Measurements from ENCODE around the gene RXFP4. TPM values are rescaled to one million over a fixed set of nuclear protein-coding genes. Genes with fewer than 3 reads are reported as not detected.

The RXFP4 gene
- total RNA-seq, 4 donors from 2014 or later, result not detected

- intact Hi-C loops (cut with DNase I), result no loop called here
- DNase-seq (ENCODE audit: extremely low spot score), result no peak
- Histone ChIP-seq H3K36me3 (peaks cover 49 to 64% (median 63%) of the 10 kb centered on the region in 4 donors), H3K9me3 (no peaks in the 10 kb centered on the region), H3K27ac (replicated peaks in 1 of 4) (peak overlapping the region in 1 of 4 donors; percentile 46), H3K4me3 (no peak overlapping the region), H3K4me1 (peaks cover 20 to 42% (median 38%) of the 10 kb centered on the region in 4 donors), H3K27me3 (no peaks in the 10 kb centered on the region)
- WGBS, result 74% methylated on average over 8 of the region's 8 CpGs
- no peak for TF ChIP-seq POLR2A (IDR thresholded peaks at IDR 0.05; ENCODE audit: low read depth)
- TF ChIP-seq EP300 (IDR thresholded peaks at IDR 0.05), result no peak
- TF ChIP-seq CTCF (IDR thresholded peaks at IDR 0.05), result no peak
- TF ChIP-seq POLR2AphosphoS5 (IDR thresholded peaks at IDR 0.05), result no peak
Observed at GRCh38 chr1:155946633-155947219, 5.3 kb downstream of the RXFP4 start.

GRCh38 chr1:155947292-155947691 lies 5.9 kb downstream of the RXFP4 start:
- 66% methylated on average over 4 of the region's 4 CpGs for WGBS
- intact Hi-C loops (cut with DNase I), result no loop called here
- H3K9me3 ChIP-seq, result no peaks in the 10 kb centered on the region
- H3K4me1 ChIP-seq, result peaks cover 15 to 37% (median 33%) of the 10 kb centered on the region in 4 donors
- H3K27me3 ChIP-seq, result no peaks in the 10 kb centered on the region
- no peak overlapping the region for H3K4me3 ChIP-seq
- no peak for DNase-seq (ENCODE audit: extremely low spot score)
- peaks cover 55 to 70% (median 68%) of the 10 kb centered on the region in 4 donors for H3K36me3 ChIP-seq
- H3K27ac ChIP-seq (replicated peaks in 1 of 4), result no peak overlapping the region
- no peak for TF ChIP-seq POLR2A (IDR thresholded peaks at IDR 0.05; ENCODE audit: low read depth)
- TF ChIP-seq EP300 (IDR thresholded peaks at IDR 0.05), result no peak
- TF ChIP-seq POLR2AphosphoS5 (IDR thresholded peaks at IDR 0.05), result no peak
- TF ChIP-seq CTCF (IDR thresholded peaks at IDR 0.05), result no peak

- H3K9me3 ChIP-seq, result no peaks in the 10 kb centered on the region
- no peak for DNase-seq (ENCODE audit: extremely low spot score)
- no peak overlapping the region for H3K27ac ChIP-seq (replicated peaks in 1 of 4)
- intact Hi-C loops (cut with DNase I), result no loop called here
- H3K36me3 ChIP-seq, result peaks cover 59 to 74% (median 73%) of the 10 kb centered on the region in 4 donors
- no peak overlapping the region for H3K4me3 ChIP-seq
- no peaks in the 10 kb centered on the region for H3K27me3 ChIP-seq
- 89% methylated on average over 8 of the region's 8 CpGs for WGBS
- H3K4me1 ChIP-seq, result peaks cover 10 to 32% (median 28%) of the 10 kb centered on the region in 4 donors
- no peak for TF ChIP-seq POLR2A (IDR thresholded peaks at IDR 0.05; ENCODE audit: low read depth)
- no peak for TF ChIP-seq POLR2AphosphoS5 (IDR thresholded peaks at IDR 0.05)
- TF ChIP-seq EP300 (IDR thresholded peaks at IDR 0.05), result no peak
- no peak for TF ChIP-seq CTCF (IDR thresholded peaks at IDR 0.05)
Observed at GRCh38 chr1:155947741-155948140, 6.3 kb downstream of the RXFP4 start.

GRCh38 chr1:155950829-155951228 lies 9.4 kb downstream of the RXFP4 start:
- H3K27ac ChIP-seq (replicated peaks in 1 of 4), result no peak overlapping the region
- intact Hi-C loops (cut with DNase I), result no loop called here
- TF ChIP-seq EP300 (IDR thresholded peaks at IDR 0.05), result no peak
- TF ChIP-seq POLR2AphosphoS5 (IDR thresholded peaks at IDR 0.05), result no peak
- no peak for TF ChIP-seq POLR2A (IDR thresholded peaks at IDR 0.05; ENCODE audit: low read depth)
- no peak for TF ChIP-seq CTCF (IDR thresholded peaks at IDR 0.05)
- DNase-seq (ENCODE audit: extremely low spot score), result no peak
- H3K4me3 ChIP-seq, result no peak overlapping the region
- no peaks in the 10 kb centered on the region for H3K9me3 ChIP-seq
- H3K36me3 ChIP-seq, result peaks cover 89 to 100% (median 99%) of the 10 kb centered on the region in 4 donors
- peaks cover 0 to 8% (median 7%) of the 10 kb centered on the region in 4 donors for H3K4me1 ChIP-seq
- H3K27me3 ChIP-seq, result no peaks in the 10 kb centered on the region
- WGBS, result 100% methylated on average over 11 of the region's 27 CpGs
